ENCODE measurements around the gene ELOVL5. TPM values are rescaled to one million over a fixed set of nuclear protein-coding genes. Genes with fewer than 3 reads are reported as not detected.

Gene ELOVL5
- total and polyA plus RNA-seq, 12 donors: 31.4 to 1,320 (median 161) TPM

GRCh38 chr6:53241938-53242337 is 106.8 kb downstream of the ELOVL5 start:
- Histone ChIP-seq H3K4me1 (replicated peaks in 1 of 2) (no peaks in the 10 kb centered on the region), H3K27ac (no peak overlapping the region), H3K27me3 (no peaks in the 10 kb centered on the region), H3K36me3 (replicated peaks in 1 of 2) (no peaks in the 10 kb centered on the region), H3K4me3 (no peak overlapping the region), H3K9me3 (replicated peaks in 1 of 3) (no peaks in the 10 kb centered on the region)
- no peak for DNase-seq
- no peak for TF ChIP-seq CTCF (IDR thresholded peaks at IDR 0.05)
- no peak for TF ChIP-seq POLR2A (IDR thresholded peaks at IDR 0.05)
- intact Hi-C loops (cut with DNase I): no loop called here
- WGBS, 4 donors: 72 to 88% (median 79%) methylated on average over 4 of the region's 4 CpGs

GRCh38 chr6:53240761-53241160 is 108.0 kb downstream of the ELOVL5 start:
- intact Hi-C loops (cut with DNase I): no loop called here
- H3K4me1 ChIP-seq (replicated peaks in 1 of 2): no peaks in the 10 kb centered on the region
- DNase-seq: no peak
- TF ChIP-seq POLR2A (IDR thresholded peaks at IDR 0.05) (no peak), CTCF (IDR thresholded peaks at IDR 0.05) (no peak)
- no peaks in the 10 kb centered on the region for H3K9me3 ChIP-seq (replicated peaks in 1 of 3)
- H3K36me3 ChIP-seq (replicated peaks in 1 of 2): no peaks in the 10 kb centered on the region
- H3K4me3 ChIP-seq: no peak overlapping the region
- no peaks in the 10 kb centered on the region for H3K27me3 ChIP-seq
- H3K27ac ChIP-seq: no peak overlapping the region
- 89 to 95% (median 93%) methylated on average over 2 of the region's 2 CpGs for WGBS, 4 donors

DNA sequence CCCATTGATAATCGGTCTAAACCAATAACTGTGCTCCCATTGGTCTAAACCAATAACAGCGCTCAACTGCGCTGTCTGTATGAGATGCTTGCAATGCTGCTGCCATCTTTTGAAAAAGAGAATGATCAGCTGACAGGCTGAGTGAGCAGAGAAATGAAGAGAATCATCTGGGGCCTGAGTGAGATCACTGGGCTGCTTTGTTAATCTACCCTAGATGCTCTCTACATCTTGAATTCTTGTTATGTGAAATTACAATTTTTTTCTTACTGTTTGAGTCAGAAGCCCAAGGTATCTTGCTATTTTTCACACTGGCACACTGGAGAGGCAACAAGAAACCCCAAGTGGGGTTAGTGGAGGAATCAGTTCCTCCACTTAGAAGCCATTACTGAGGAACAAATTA is 108.6 kb downstream of the ELOVL5 start:
- WGBS, 4 donors: 96 to 99% (median 97%) methylated on average over 3 of the region's 3 CpGs
- intact Hi-C loops (cut with DNase I): no loop called here
- H3K36me3 ChIP-seq (replicated peaks in 1 of 2): no peaks in the 10 kb centered on the region
- H3K4me3 ChIP-seq: no peak overlapping the region
- H3K27ac ChIP-seq: no peak overlapping the region
- no peak for DNase-seq
- H3K27me3 ChIP-seq: no peaks in the 10 kb centered on the region
- H3K9me3 ChIP-seq (replicated peaks in 1 of 3): no peaks in the 10 kb centered on the region
- TF ChIP-seq POLR2A (IDR thresholded peaks at IDR 0.05) (no peak), CTCF (IDR thresholded peaks at IDR 0.05) (no peak)
- no peaks in the 10 kb centered on the region for H3K4me1 ChIP-seq (replicated peaks in 1 of 2)

GRCh38 chr6:53239526-53239925 is 109.2 kb downstream of the ELOVL5 start:
- WGBS, 4 donors: 52 to 72% (median 62%) methylated on average over 3 of the region's 3 CpGs
- no peak for TF ChIP-seq POLR2A (IDR thresholded peaks at IDR 0.05)
- TF ChIP-seq CTCF (IDR thresholded peaks at IDR 0.05): no peak
- no peak for DNase-seq
- H3K36me3 ChIP-seq (replicated peaks in 1 of 2): no peaks in the 10 kb centered on the region
- H3K9me3 ChIP-seq (replicated peaks in 1 of 3): no peaks in the 10 kb centered on the region
- no peaks in the 10 kb centered on the region for H3K4me1 ChIP-seq (replicated peaks in 1 of 2)
- H3K27me3 ChIP-seq: no peaks in the 10 kb centered on the region
- no peak overlapping the region for H3K27ac ChIP-seq
- intact Hi-C loops (cut with DNase I): no loop called here
- H3K4me3 ChIP-seq: no peak overlapping the region

Data from adrenal gland (tissue), 12 donors.